ENCODE data around the gene TANGO2.

Gene TANGO2

DNA sequence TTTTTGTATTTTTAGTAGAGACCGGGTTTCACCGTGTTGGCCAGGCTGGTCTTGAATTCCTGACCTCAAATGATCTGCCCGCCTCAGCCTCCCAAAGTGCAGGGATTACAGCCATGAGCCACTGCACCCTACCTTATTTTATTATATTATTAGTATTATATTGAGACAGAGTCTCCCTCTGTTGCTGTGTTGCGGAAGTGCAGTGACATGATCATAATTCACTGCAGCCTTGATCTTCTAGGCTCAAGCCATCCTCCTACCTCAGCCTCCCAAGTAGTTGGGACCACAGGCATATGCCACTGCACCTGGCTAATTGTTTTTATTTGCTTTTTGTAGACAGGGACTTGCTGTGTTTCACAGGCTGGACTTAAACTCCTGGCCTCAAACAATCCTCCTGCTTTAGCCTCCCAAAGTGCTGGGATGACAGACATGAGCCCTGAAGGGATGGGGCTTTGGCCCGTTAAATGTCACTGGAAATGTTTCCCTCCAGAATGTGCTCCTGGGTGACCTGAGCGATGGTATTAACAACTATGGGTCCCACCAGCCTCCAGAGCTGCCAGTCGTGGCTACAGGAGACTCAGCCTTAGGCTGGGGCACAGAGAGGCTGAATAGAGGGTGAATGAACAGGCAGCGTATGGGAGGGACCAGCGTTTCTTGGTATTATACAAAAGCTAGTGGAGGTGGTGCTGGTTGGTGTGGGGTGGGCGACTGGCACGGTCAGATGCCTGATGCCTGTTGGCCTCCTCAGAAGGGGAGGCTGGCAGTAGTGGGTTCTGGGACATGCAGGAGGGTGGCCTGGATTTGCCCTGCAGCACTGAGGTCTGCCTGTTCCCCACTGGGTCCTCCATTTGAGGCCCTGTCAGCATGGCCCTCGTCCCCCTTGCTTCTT is 7.3 kb downstream of the TANGO2 start:
- DNase-seq (ENCODE audit: low read depth): no peak

DNA sequence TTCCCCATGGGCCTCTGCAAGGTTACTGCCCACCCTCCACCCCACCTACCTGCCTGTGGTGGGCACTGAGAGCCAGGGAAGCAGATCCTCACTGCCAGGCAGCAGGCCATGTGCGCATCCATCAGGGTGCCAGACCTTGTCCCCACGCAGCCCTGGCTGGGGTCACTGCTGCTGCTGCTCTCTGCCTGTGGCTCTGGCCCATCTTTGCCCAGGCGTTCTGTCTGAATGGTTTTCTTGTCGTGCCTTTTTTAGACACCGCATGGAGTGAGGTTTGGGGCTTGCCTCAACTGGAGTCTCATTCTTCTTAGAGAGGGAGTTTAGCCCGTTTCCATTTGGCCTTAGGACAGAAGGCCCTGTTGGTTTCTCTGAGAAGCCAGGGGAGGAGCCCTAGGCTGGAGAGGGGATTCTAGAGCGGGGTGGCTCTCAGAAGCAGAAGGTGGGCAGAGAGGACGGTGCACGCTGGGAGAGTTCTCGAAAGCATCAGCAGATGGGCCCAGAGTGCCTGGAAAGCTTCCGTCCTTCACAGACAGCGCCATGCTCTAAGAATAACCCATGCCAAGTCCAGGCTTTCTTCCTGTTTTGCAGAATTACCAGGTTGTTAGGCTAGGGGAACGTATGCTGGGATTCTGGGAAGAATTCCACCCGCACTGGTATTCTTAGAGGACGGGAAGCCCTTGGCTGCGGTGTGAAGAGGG is 8.1 kb downstream of the TANGO2 start:
- DNase-seq (ENCODE audit: low read depth): no peak

DNA sequence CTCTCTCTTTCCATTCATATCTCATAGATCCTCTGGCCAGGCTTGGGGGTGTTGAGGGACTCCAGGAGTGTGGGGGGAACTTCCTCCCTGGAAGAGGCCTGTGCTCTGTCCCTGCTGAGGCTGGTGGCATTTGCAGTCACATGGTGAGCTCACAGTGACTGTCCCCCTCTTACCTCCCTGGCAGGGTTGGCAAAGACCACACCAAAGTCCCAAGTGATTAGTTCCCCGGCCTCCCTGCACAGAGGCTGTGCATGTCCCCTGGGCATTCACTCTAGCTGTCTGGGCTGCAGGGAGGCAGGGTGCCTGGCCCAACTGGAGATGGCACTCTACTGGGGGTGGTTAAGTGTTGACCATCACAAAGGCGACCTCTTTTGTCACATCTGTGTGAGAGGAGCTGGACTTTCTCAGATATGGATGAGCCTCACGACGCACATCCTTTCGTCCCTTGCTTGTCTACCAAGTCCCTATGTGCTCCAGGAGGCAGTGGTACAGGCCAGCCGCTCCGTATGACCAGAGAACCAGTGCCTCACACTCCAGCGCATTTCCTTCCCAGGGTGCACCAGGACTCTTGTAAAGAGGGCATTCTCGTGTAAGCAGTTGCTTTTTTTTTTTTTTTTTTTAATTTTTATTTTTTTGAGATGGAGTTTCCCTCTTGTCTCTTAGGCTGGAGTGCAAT is 8.8 kb downstream of the TANGO2 start:
- DNase-seq (ENCODE audit: low read depth): no peak

- DNase-seq (ENCODE audit: low read depth): no peak
Observed at GRCh38 chr22:20031732-20032406, 11.0 kb downstream of the TANGO2 start.

- no peak for DNase-seq (ENCODE audit: low read depth)
Observed at GRCh38 chr22:20032407-20032991, 11.6 kb downstream of the TANGO2 start.

DNA sequence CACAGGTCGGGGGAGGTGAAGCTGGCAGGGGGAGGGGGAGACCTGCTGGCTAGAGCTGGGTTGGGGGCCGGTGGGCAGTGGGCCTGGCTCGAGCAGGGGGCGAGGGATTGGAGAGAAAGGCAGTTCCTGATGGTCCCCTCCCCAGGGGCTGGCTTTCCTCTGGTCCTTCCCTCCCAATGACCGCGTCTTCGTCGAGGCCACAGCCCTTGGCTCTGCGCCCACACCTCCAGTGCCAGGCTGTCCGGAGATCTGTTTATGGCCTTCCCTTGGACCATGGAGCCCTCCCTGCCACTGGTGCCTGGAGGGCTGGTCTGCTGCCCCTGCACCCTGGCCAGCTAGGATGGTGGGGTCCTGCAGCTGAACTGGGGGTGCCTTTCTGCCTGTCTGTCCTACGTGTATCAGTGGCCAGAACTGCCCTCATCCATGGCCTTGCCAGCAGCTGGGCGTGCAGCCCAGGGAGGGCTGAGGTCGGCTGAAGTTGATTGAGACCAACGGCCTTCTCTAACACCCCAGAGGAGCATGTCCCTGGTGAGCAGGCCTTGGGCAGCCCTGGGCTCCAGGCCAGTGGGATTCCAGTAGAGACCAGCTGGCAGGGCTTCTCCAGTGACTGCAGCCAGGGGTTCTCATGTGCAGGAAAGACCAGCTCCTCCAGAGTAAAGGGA is 12.3 kb downstream of the TANGO2 start:
- no peak for DNase-seq (ENCODE audit: low read depth)

- DNase-seq (ENCODE audit: low read depth): no peak
Observed at GRCh38 chr22:20034143-20034542, 13.2 kb downstream of the TANGO2 start.

GRCh38 chr22:20035375-20036083 is 14.6 kb downstream of the TANGO2 start:
- DNase-seq (ENCODE audit: low read depth): no peak

DNA sequence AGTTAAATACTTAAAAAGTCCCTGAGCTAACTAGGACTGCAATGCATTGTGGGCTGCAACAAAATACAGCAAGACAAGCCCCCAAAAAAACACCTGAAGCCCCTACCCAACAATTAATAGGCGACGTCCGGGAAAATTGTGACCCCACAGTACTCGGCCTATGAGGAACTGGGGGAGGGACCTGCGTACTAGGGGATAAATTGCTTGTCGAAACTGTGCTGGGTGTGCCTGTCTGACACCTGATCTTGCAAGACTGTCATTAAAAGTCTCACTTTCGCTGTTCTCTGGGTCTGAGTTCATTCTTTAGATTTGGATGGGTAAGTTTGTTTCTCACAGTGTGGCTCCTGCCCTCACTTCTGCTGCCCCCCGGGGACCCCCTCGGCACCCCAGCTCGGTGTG is 15.2 kb downstream of the TANGO2 start:
- DNase-seq (ENCODE audit: low read depth): no peak

GRCh38 chr22:20036535-20037392 is 15.9 kb downstream of the TANGO2 start:
- no peak for DNase-seq (ENCODE audit: low read depth)

GRCh38 chr22:20037419-20037818 is 16.5 kb downstream of the TANGO2 start:
- no peak for DNase-seq (ENCODE audit: low read depth)

- no peak for DNase-seq (ENCODE audit: low read depth)
Observed at GRCh38 chr22:20038574-20038973, 17.7 kb downstream of the TANGO2 start.

GRCh38 chr22:20039683-20040325 is 18.9 kb downstream of the TANGO2 start:
- no peak for DNase-seq (ENCODE audit: low read depth)

GRCh38 chr22:20040327-20041200 is 19.7 kb downstream of the TANGO2 start:
- DNase-seq (ENCODE audit: low read depth): no peak

DNA sequence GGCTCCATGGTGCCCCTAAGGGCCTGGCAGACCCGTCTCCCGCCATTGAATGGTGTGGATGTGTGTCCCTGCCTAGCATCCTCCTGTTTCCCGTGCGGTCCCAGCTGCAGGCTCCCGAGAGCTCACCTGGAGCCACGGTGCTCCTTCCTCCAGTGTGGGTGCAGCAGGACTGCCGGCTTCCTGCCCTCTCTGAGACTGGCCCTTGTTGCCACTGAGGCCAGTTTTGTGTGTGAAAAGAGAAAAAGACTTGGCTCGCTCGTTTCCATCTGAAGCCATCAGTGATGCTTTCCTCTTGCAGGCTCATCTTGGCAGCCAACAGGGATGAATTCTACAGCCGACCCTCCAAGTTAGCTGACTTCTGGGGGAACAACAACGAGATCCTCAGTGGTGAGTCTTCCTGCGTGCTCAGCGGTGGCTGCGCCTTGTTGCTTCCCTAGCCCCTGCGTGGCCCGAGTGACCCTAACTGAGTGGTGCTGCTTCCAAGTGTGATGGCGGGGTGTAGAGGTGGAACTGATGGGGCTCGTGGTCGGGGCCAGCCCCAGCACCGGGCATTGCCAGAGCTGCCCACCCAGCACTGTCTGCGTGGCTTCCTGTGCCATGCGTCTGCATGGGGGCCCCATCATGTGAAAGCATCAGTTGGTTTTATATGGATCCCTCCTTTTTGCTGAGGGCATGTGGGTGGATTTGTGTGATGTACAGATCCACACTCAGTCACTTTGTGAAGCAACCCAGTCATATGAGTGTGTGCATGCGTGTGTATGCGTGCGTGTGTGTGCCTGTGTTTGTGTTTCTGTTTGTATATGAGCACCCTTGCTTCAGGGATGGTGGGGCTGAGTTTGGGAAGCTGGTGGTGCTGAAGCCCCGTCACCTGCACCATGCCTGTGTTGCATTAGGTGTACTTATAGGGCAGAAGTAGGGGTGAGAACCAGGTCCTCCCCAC is 22.4 kb downstream of the TANGO2 start:
- no peak for DNase-seq (ENCODE audit: low read depth)

DNA sequence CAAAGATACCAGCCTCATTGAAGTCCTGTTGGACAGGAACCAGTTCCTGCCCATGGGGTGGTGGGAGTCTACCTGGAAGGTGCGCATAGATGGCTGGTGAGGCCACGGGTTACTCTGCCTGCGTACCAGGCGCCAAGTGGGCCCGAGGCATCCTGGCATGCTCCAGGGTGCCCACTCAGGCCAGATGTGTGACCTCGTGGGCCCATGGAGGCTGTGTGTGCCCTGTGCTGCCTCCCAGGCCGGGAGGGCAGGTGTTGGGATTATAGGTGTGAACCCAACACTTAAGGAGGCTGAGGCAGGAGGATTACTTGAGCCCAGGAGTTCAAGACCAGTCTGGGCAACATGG is 23.1 kb downstream of the TANGO2 start:
- DNase-seq (ENCODE audit: low read depth): no peak

GRCh38 chr22:20044495-20045151 is 23.7 kb downstream of the TANGO2 start:
- no peak for DNase-seq (ENCODE audit: low read depth)

Data from stimulated activated CD8-positive, alpha-beta memory T cell treated with anti-CD3 and anti-CD28 coated beads, Interleukin-15, amount 100 ng/mL, for 1 hour (primary cell).